Urinary bladder (tissue), 4 donors: Measurements from ENCODE around the gene IDI1. TPM values are rescaled to one million over a fixed set of nuclear protein-coding genes. Genes with fewer than 3 reads are reported as not detected.

Source experiments
- DNase-seq: peaks from one replicate; pipeline ENCODE4 v3.0.0-alpha.2; 2015; ENCODE audit errors: extremely low spot score
- H3K27ac ChIP-seq: one replicate; pipeline ENCODE4 v1.5.1; 2013; ENCODE audit warnings: low read depth, mild to moderate bottlenecking, moderate library complexity
- H3K36me3 ChIP-seq: one replicate; pipeline ENCODE4 v1.6.1; 2013; ENCODE audit warnings: mild to moderate bottlenecking, moderate library complexity; ENCODE audit not compliant: insufficient read depth
- H3K4me1 ChIP-seq: one replicate; pipeline ENCODE4 v1.6.1; 2013; ENCODE audit warnings: mild to moderate bottlenecking, moderate library complexity; ENCODE audit not compliant: insufficient read depth
- H3K4me3 ChIP-seq: one replicate; pipeline ENCODE4 v1.5.1; 2013; ENCODE audit warnings: low read depth, low read length
- WGBS: extraction: QIAGEN DNeasy Blood & Tissue Kit; methylation state at CpG from one replicate; pipeline ENCODE4 v1.1.7; 2013; 5-methylcytosine and 5-hydroxymethylcytosine counted together
- polyA plus RNA-seq: library from polyadenylated mRNA; stranded (reverse); fragments of 200-250 nt; gene quantifications from one replicate; pipeline ENCODE4 v1.2.3, GENCODE V29; 2013
- total RNA-seq: library from RNA; depleted of rRNA; stranded (reverse); fragments of >200 nt; gene quantifications from one replicate; pipeline ENCODE4 v1.2.3, GENCODE V29; 2014
- donor health status: healthy with polysubstance abuse.
- donor health status: healthy.

IDI1 gene
- total and polyA plus RNA-seq, 2 donors, result 31.4 to 86.0 TPM

GRCh38 chr10:1037098-1037497 is 11.8 kb downstream of the IDI1 start:
- no peak overlapping the region for H3K27ac ChIP-seq
- 87% methylated on average over 11 of the region's 11 CpGs for WGBS
- no peak overlapping the region for H3K4me3 ChIP-seq
- no peaks in the 10 kb centered on the region for H3K4me1 ChIP-seq
- no peaks in the 10 kb centered on the region for H3K36me3 ChIP-seq
- no peak for DNase-seq

GRCh38 chr10:1036341-1036791 is 12.6 kb downstream of the IDI1 start:
- Histone ChIP-seq H3K36me3 (no peaks in the 10 kb centered on the region), H3K27ac (no peak overlapping the region), H3K4me3 (no peak overlapping the region), H3K4me1 (no peaks in the 10 kb centered on the region)
- WGBS, result 82% methylated on average over 14 of the region's 14 CpGs
- DNase-seq, result no peak

GRCh38 chr10:1035201-1035600 is 13.7 kb downstream of the IDI1 start:
- no peak overlapping the region for H3K4me3 ChIP-seq
- no peaks in the 10 kb centered on the region for H3K4me1 ChIP-seq
- WGBS, result 51% methylated on average over 6 of the region's 6 CpGs
- no peaks in the 10 kb centered on the region for H3K36me3 ChIP-seq
- peak overlapping the region; percentile 53 for H3K27ac ChIP-seq
- no peak for DNase-seq

- no peak overlapping the region for H3K27ac ChIP-seq
- no peaks in the 10 kb centered on the region for H3K4me1 ChIP-seq
- no peak overlapping the region for H3K4me3 ChIP-seq
- DNase-seq, result no peak
- 37% methylated on average over 3 of the region's 3 CpGs for WGBS
- no peaks in the 10 kb centered on the region for H3K36me3 ChIP-seq
Measured at GRCh38 chr10:1034758-1035157, 14.2 kb downstream of the IDI1 start.

- Histone ChIP-seq H3K27ac (no peak overlapping the region), H3K4me3 (no peak overlapping the region), H3K4me1 (no peaks in the 10 kb centered on the region), H3K36me3 (no peaks in the 10 kb centered on the region)
- WGBS, result 93% methylated on average over 1 of the region's 1 CpG
- DNase-seq, result no peak
Measured at GRCh38 chr10:1033601-1034000, 15.3 kb downstream of the IDI1 start.

- no peak for DNase-seq
- 97% methylated on average over 7 of the region's 7 CpGs for WGBS
- no peaks in the 10 kb centered on the region for H3K36me3 ChIP-seq
- no peak overlapping the region for H3K27ac ChIP-seq
- H3K4me3 ChIP-seq, result no peak overlapping the region
- H3K4me1 ChIP-seq, result no peaks in the 10 kb centered on the region
Measured at GRCh38 chr10:1029838-1030237, 19.1 kb downstream of the IDI1 start.

- WGBS, result 95% methylated on average over 6 of the region's 6 CpGs
- no peaks in the 10 kb centered on the region for H3K4me1 ChIP-seq
- H3K27ac ChIP-seq, result no peak overlapping the region
- no peaks in the 10 kb centered on the region for H3K36me3 ChIP-seq
- H3K4me3 ChIP-seq, result no peak overlapping the region
- DNase-seq, result no peak
Measured at GRCh38 chr10:1026578-1026977, 22.3 kb downstream of the IDI1 start.

- Histone ChIP-seq H3K27ac (no peak within 1 kb of the TSS), H3K36me3 (no peaks in the 10 kb centered on the region), H3K4me1 (no peaks in the 10 kb centered on the region), H3K4me3 (no peak within 1 kb of the TSS)
- DNase-seq, result no peak
- WGBS, result 77% methylated on average over 1 of the region's 1 CpG
Measured at GRCh38 chr10:1025683-1026082, 23.2 kb downstream of the IDI1 start, which contains the start of gene IDI2. IDI2 (minus strand) TSS chr10:1025859; CDS start chr10:1024723, 1,136 bp downstream.

GRCh38 chr10:1024103-1024502 is 24.8 kb downstream of the IDI1 start:
- no peak overlapping the region for H3K27ac ChIP-seq
- no peak for DNase-seq
- no peaks in the 10 kb centered on the region for H3K4me1 ChIP-seq
- H3K4me3 ChIP-seq, result no peak overlapping the region
- H3K36me3 ChIP-seq, result no peaks in the 10 kb centered on the region
- 92% methylated on average over 12 of the region's 12 CpGs for WGBS

GRCh38 chr10:1022413-1022812 is 26.5 kb downstream of the IDI1 start:
- no peak for DNase-seq
- no peak overlapping the region for H3K4me3 ChIP-seq
- 78% methylated on average over 12 of the region's 12 CpGs for WGBS

GRCh38 chr10:1020958-1021357 is 28.0 kb downstream of the IDI1 start:
- no peak overlapping the region for H3K4me3 ChIP-seq
- 93% methylated on average over 9 of the region's 9 CpGs for WGBS
- DNase-seq, result no peak
- H3K27ac ChIP-seq, result no peak overlapping the region
- no peaks in the 10 kb centered on the region for H3K36me3 ChIP-seq
- H3K4me1 ChIP-seq, result no peaks in the 10 kb centered on the region

More at GRCh38 chr10:1022413-1022812, 26.5 kb downstream of the IDI1 start:
- Histone ChIP-seq H3K27ac (no peak overlapping the region), H3K4me1 (no peaks in the 10 kb centered on the region), H3K36me3 (no peaks in the 10 kb centered on the region)

GRCh38 chr10:1020460-1020859 is 28.5 kb downstream of the IDI1 start:
- Histone ChIP-seq H3K4me1 (no peaks in the 10 kb centered on the region), H3K36me3 (no peaks in the 10 kb centered on the region), H3K4me3 (no peak overlapping the region), H3K27ac (no peak overlapping the region)
- 93% methylated on average over 10 of the region's 10 CpGs for WGBS
- DNase-seq, result no peak

- WGBS, result 94% methylated on average over 10 of the region's 10 CpGs
- Histone ChIP-seq H3K27ac (no peak overlapping the region), H3K4me3 (no peak overlapping the region), H3K4me1 (no peaks in the 10 kb centered on the region), H3K36me3 (no peaks in the 10 kb centered on the region)
- no peak for DNase-seq
Measured at GRCh38 chr10:1019362-1019761, 29.6 kb downstream of the IDI1 start.

- 96% methylated on average over 11 of the region's 11 CpGs for WGBS
- H3K4me1 ChIP-seq, result no peaks in the 10 kb centered on the region
- no peaks in the 10 kb centered on the region for H3K36me3 ChIP-seq
- no peak for DNase-seq
- no peak overlapping the region for H3K4me3 ChIP-seq
- H3K27ac ChIP-seq, result no peak overlapping the region
Measured at GRCh38 chr10:1015688-1016087, 33.2 kb downstream of the IDI1 start.

- no peak overlapping the region for H3K4me3 ChIP-seq
- H3K4me1 ChIP-seq, result no peaks in the 10 kb centered on the region
- no peak for DNase-seq
- peaks cover 3% of the 10 kb centered on the region for H3K36me3 ChIP-seq
- 93% methylated on average over 16 of the region's 16 CpGs for WGBS
- H3K27ac ChIP-seq, result no peak overlapping the region
Measured at GRCh38 chr10:1011696-1012095, 37.2 kb downstream of the IDI1 start.
